AG04449 (cell line): Measurements from ENCODE around the gene RASGRP3.
A peak's percentile ranks its signal among the peaks of the same experiment; 100 is the strongest.

Experiments used
- CTCF ChIA-PET: fragments of 350-600 bp; formaldehyde crosslinking; extraction: SDS; loops from one replicate; lab custom pipeline; 2021; ENCODE audit warnings: antibody characterized with exemption; lab: Yijun Ruan, JAX
- POLR2A ChIA-PET: fragments of 400-600, 350-600 bp; formaldehyde crosslinking; extraction: SDS; loops from one replicate; lab custom pipeline; 2020; ENCODE audit warnings: antibody characterized with exemption, inconsistent platforms; lab: Yijun Ruan, JAX
- DNase-seq: peaks from one replicate; pipeline ENCODE4 v3.0.0-alpha.2; 2010; ENCODE audit warnings: low read depth, low spot score
- H3K4me3 ChIP-seq: 2 replicates; pipeline ENCODE4 v1.5.1; 2011; ENCODE audit warnings: low read depth, mild to moderate bottlenecking, control low read depth, low read length
- TF ChIP-seq, protein P1 (sequence below): IDR thresholded peaks from one replicate; pipeline ENCODE4 v1.5.1; 2011; ENCODE audit warnings: mild to moderate bottlenecking, moderate library complexity, low read length, control low read depth, inconsistent platforms; ENCODE audit not compliant: insufficient read depth; ENCODE audit errors: missing control alignments

RASGRP3 gene

DNA sequence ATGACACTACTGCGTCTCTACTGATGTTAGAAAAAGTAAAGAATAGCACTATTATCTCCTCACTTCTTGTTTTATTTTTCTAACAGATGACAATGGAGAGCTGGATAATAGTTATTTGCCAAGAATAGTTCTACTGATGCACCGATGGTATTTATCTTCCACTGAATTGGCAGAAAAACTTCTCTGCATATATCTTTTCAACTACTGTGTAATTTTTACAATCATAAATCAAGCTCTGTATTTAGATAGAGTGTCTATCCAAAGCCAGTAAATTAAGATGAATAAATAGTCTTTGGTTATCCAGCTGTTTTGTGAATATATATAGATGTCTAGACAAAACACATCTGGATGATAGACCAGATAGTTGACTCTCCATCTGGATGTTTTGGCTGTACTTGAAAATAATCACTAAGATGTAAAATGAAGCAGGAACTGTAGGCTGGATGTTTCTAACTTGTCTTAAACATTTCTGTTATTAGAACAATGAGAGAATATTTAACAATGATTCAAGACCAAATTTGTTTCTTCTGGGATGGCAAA is 40.1 kb downstream of the RASGRP3 start:
- ChIA-PET CTCF (no interaction called here), POLR2A (no interaction called here)
- no peak for DNase-seq
- H3K4me3 ChIP-seq, result no peak overlapping the region
- TF ChIP-seq, protein P1, sequence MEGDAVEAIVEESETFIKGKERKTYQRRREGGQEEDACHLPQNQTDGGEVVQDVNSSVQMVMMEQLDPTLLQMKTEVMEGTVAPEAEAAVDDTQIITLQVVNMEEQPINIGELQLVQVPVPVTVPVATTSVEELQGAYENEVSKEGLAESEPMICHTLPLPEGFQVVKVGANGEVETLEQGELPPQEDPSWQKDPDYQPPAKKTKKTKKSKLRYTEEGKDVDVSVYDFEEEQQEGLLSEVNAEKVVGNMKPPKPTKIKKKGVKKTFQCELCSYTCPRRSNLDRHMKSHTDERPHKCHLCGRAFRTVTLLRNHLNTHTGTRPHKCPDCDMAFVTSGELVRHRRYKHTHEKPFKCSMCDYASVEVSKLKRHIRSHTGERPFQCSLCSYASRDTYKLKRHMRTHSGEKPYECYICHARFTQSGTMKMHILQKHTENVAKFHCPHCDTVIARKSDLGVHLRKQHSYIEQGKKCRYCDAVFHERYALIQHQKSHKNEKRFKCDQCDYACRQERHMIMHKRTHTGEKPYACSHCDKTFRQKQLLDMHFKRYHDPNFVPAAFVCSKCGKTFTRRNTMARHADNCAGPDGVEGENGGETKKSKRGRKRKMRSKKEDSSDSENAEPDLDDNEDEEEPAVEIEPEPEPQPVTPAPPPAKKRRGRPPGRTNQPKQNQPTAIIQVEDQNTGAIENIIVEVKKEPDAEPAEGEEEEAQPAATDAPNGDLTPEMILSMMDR, result no peak

- TF ChIP-seq, protein P1, result no peak
- ChIA-PET POLR2A (no interaction called here), CTCF (no interaction called here)
- no peak for DNase-seq
- no peak overlapping the region for H3K4me3 ChIP-seq
Observed at GRCh38 chr2:33518200-33518599, 41.8 kb downstream of the RASGRP3 start.

DNA sequence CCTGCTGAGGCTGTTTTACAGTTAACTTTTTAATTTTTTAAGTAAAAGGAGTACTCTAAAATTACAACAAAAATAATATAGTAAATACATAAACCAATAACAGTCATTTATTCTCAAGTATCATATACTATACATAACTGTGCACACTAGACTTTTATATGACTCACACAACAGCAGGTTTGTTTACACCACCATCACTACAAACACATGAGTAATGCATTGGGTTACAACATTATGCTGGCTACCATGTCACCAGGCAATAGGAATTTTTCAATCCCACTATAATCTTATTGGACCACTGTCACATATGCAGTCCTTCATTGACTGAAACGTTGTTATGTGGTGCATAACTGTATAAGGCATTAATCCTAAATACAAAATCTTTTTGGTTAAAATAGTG is 42.5 kb downstream of the RASGRP3 start:
- no peak overlapping the region for H3K4me3 ChIP-seq
- CTCF ChIA-PET, result interaction anchor here (1.9 kb wide), 1 partner anchor 11 kb away, joined by 5 read pairs; no protein-coding TSS in a partner anchor
- TF ChIP-seq, protein P1, result no peak
- no peak for DNase-seq
- POLR2A ChIA-PET, result no interaction called here

GRCh38 chr2:33521791-33522281 is 45.4 kb downstream of the RASGRP3 start:
- TF ChIP-seq, protein P1, result no peak
- CTCF ChIA-PET, result interaction anchor here (0.8 to 2.8 kb wide), 4 partner anchors 12 to 46 kb away, joined by 3 to 8 read pairs (median 4); partner anchors contain the start of gene RASGRP3
- DNase-seq, result peak; percentile 47
- H3K4me3 ChIP-seq, result no peak overlapping the region
- POLR2A ChIA-PET, result no interaction called here

- ChIA-PET CTCF (interaction anchor here (0.8 to 2.8 kb wide), 3 partner anchors 13 to 47 kb away, joined by 3 to 8 read pairs (median 4); partner anchors contain the start of gene RASGRP3), POLR2A (no interaction called here)
- no peak for DNase-seq
- TF ChIP-seq, protein P1, result no peak
- H3K4me3 ChIP-seq, result no peak overlapping the region
Observed at GRCh38 chr2:33522576-33522975, 46.1 kb downstream of the RASGRP3 start.

GRCh38 chr2:33525666-33526065 is 49.2 kb downstream of the RASGRP3 start:
- POLR2A ChIA-PET, result no interaction called here
- TF ChIP-seq, protein P1, result no peak
- H3K4me3 ChIP-seq, result no peak overlapping the region
- no peak for DNase-seq
- CTCF ChIA-PET, result no interaction called here
